PFSK-1 (cell line): ENCODE data around the gene TBC1D21.

ENCODE experiments used
- FOXP2 ChIP-seq: optimal IDR thresholded peaks from 2 replicates; pipeline ENCODE3; 2011; ENCODE audit warnings: borderline replicate concordance, control low read depth, inconsistent platforms; ENCODE audit not compliant: insufficient read depth; ENCODE audit errors: extremely low read length, extremely low read depth
- SIN3A ChIP-seq: IDR thresholded peaks from 2 replicates; pipeline ENCODE4 v1.6.1; 2012; ENCODE audit warnings: mild to moderate bottlenecking, low read length, moderate library complexity, borderline replicate concordance; ENCODE audit not compliant: insufficient read depth

- TF ChIP-seq FOXP2 = no peak
- no peak for TF ChIP-seq SIN3A
Measured at GRCh38 chr15:73912030-73912596, 38.7 kb downstream of the TBC1D21 start.
